ENCODE measurements around the gene LRRC27.

Gene LRRC27

GRCh38 chr10:132421847-132422751 is 90.1 kb downstream of the LRRC27 start:
- TF ChIP-seq CEBPB (IDR thresholded peaks at IDR 0.05) (no peak), TCF12 (IDR thresholded peaks at IDR 0.05; ENCODE audit: low read depth) (no peak), EGR1 (IDR thresholded peaks at IDR 0.05) (no peak), RAD21 (IDR thresholded peaks at IDR 0.05; ENCODE audit: low read depth) (no peak), EP300 (IDR thresholded peaks at IDR 0.05; ENCODE audit: borderline replicate concordance) (no peak)

- no peak for TF ChIP-seq EGR1 (IDR thresholded peaks at IDR 0.05)
- no peak for TF ChIP-seq TCF12 (IDR thresholded peaks at IDR 0.05; ENCODE audit: low read depth)
- no peak for TF ChIP-seq MAX (IDR thresholded peaks at IDR 0.05)
- TF ChIP-seq CEBPB (IDR thresholded peaks at IDR 0.05) = no peak
- no peak for TF ChIP-seq ZBTB7A (IDR thresholded peaks at IDR 0.05; ENCODE audit: low read depth)
- no peak for TF ChIP-seq USF1 (IDR thresholded peaks at IDR 0.05)
- TF ChIP-seq FOXM1 (IDR thresholded peaks at IDR 0.05; ENCODE audit: borderline replicate concordance, low read depth) = no peak
- no peak for TF ChIP-seq RAD21 (IDR thresholded peaks at IDR 0.05; ENCODE audit: low read depth)
- no peak for TF ChIP-seq REST (IDR thresholded peaks at IDR 0.05; ENCODE audit: low read depth)
- TF ChIP-seq TAF1 (IDR thresholded peaks at IDR 0.05; ENCODE audit: low read depth) = no peak
- no peak for TF ChIP-seq TEAD4 (IDR thresholded peaks at IDR 0.05)
- TF ChIP-seq EP300 (IDR thresholded peaks at IDR 0.05; ENCODE audit: borderline replicate concordance) = no peak
- TF ChIP-seq CREB1 (IDR thresholded peaks at IDR 0.05; ENCODE audit: low read depth) = no peak
- no peak for TF ChIP-seq NFIC (IDR thresholded peaks at IDR 0.05)
- no peak for TF ChIP-seq YY1 (IDR thresholded peaks at IDR 0.05; ENCODE audit: low read depth)
Observed at GRCh38 chr10:132422903-132423825, 91.2 kb downstream of the LRRC27 start.

GRCh38 chr10:132423966-132424861 is 92.2 kb downstream of the LRRC27 start:
- TF ChIP-seq YY1 (IDR thresholded peaks at IDR 0.05; ENCODE audit: low read depth) = no peak
- no peak for TF ChIP-seq REST (IDR thresholded peaks at IDR 0.05; ENCODE audit: low read depth)
- TF ChIP-seq TEAD4 (IDR thresholded peaks at IDR 0.05) = no peak
- no peak for TF ChIP-seq CEBPB (IDR thresholded peaks at IDR 0.05)

GRCh38 chr10:132425029-132425756 is 93.2 kb downstream of the LRRC27 start:
- no peak for TF ChIP-seq CEBPB (IDR thresholded peaks at IDR 0.05)
- no peak for TF ChIP-seq FOXM1 (IDR thresholded peaks at IDR 0.05; ENCODE audit: borderline replicate concordance, low read depth)
- TF ChIP-seq REST (IDR thresholded peaks at IDR 0.05; ENCODE audit: low read depth) = no peak
- TF ChIP-seq USF1 (IDR thresholded peaks at IDR 0.05) = no peak
- no peak for TF ChIP-seq ZBTB7A (IDR thresholded peaks at IDR 0.05; ENCODE audit: low read depth)
- TF ChIP-seq CREB1 (IDR thresholded peaks at IDR 0.05; ENCODE audit: low read depth) = no peak
- no peak for TF ChIP-seq TCF12 (IDR thresholded peaks at IDR 0.05; ENCODE audit: low read depth)
- TF ChIP-seq YY1 (IDR thresholded peaks at IDR 0.05; ENCODE audit: low read depth) = no peak
- no peak for TF ChIP-seq MAX (IDR thresholded peaks at IDR 0.05)
- no peak for TF ChIP-seq NFIC (IDR thresholded peaks at IDR 0.05)
- no peak for TF ChIP-seq EGR1 (IDR thresholded peaks at IDR 0.05)
- TF ChIP-seq RAD21 (IDR thresholded peaks at IDR 0.05; ENCODE audit: low read depth) = no peak
- no peak for TF ChIP-seq TEAD4 (IDR thresholded peaks at IDR 0.05)
- no peak for TF ChIP-seq TAF1 (IDR thresholded peaks at IDR 0.05; ENCODE audit: low read depth)
- TF ChIP-seq EP300 (IDR thresholded peaks at IDR 0.05; ENCODE audit: borderline replicate concordance) = no peak
